HS-5 (cell line): ENCODE measurements around the gene RTP5.
"Not testable (repeated sequence)": the region's sequence is repeated elsewhere in the genome, so short reads cannot be mapped to it uniquely, and the experiment has no call there.

Experiments used
- DNase-seq: peaks from one replicate; pipeline ENCODE4 v3.0.0-alpha.2; 2012; ENCODE audit warnings: low read depth

The RTP5 gene

DNA sequence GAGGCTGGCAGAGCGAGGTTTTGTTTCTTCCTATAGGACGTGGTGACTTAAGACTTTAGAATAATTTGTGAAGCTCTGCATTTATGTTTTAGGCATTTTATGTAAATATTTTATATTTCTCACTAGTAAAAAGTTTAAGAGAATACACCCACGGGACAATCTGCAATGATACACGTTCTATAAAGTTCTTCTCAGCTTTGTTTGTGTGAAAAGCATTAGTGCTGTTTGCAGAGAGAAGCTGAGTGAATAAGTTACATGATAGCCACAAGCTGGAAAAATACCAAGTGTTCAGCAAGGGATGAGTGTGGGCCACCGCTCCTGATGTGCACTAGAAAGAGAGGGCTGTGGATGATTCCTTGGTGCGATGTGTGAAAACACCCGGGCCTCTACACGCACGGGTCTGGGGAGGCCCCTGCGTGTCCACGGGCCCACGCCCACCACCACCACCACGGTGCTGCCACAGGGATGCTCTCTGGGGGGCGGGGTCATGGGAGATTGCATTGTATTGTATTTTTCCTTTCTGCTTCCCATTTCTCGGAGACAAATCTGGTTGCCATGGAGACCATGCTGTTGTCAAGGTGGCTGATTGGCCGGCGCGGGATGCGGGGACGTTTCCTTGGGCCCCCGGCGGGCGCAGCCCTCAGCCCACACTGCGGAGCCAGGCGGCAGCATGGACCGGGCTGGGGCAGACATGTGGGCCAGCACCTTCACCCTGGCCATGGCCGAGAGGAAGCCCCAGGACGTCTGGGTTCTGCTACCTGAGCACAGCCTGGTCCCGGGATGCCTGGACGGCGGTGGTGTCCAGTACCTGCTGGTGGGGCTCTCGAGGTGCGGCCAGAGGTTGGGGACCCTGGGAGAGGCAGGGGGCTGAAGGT lies at the start of gene RTP5:
Gene RTP5 (plus strand): TSS at position 643 of the 875 bp plus-strand sequence. CDS start 28 bp downstream, at position 671.
- no peak for DNase-seq

GRCh38 chr2:241819947-241820624 lies 49.4 kb upstream of the RTP5 start:
- DNase-seq: not testable (repeated sequence)

DNA sequence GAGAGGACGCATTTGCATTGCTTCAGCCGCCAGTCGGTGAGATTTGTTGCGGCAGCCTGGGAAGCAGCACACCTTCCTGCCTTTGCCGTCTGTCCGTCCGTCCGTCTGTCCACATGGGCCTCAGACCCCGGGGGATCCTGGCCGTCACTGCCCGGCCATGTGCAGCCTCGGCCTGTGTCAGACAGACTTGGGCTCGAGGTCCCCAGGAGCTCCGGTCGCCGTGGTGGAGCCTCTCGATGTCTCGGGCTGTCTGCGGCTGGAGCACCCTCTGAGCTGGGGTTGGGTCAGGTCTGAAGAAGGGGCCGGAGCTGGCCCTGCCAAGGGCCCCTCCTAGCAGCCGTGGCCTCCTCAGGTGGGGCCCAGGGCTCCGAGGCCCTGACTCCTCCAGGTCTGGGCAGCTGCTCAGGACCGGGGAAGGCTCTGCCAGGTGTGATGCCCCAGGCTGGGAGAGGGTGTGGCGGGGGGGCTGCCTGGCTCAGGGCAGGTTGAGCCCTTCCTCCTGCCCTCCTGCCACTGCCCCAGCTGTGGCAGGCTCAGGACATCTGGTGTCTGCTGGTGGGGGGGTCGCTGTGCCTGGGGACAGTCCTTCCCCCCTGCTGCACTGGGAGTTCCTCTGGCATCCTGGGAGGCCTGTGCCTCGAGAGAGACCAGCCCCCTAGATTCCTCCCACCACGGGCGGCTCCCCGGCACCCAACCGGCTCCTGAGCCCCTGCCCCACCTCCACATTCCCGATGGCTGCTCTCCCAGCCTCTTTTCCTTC lies 48.7 kb upstream of the RTP5 start:
- DNase-seq: no peak

DNA sequence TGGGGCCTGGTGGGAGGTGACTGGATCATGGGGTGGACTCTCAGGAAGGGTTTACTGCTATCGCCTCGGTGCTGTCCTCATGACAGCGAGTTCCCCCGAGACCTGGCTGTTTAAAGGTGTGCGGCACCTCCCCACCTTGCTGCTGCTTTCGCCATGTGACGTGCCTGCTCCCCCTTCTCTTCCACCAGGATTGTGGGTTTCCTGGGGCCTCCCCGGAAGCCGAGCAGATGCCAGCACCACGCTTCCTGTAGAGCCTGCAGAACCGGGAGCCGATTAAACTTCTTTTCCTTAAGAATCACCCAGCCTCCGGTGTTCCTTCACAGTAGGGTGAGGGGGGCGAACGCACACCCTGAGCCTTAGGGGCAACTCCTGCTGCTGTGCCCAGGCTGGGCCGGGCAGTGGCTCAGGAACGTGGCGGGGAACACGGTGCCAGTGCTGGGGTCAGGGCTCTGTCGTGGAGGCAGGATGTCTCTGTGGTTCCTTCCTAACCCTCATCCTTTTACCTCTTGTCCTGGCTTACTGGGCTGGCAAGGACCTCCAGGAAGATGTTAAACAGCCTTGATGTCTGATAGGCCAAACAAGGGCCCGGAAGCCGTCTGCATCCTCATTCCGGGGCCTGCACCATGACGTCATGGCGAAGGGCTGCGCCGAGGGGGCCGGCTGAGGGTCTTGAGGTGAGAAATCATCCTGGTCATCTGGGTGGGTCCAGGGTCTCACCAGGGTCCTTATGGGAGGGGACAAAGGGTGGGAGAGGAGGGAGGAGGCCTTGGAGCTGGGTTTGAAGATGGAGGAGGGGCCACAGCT lies 47.9 kb upstream of the RTP5 start:
- DNase-seq: no peak

GRCh38 chr2:241822264-241822623 lies 47.3 kb upstream of the RTP5 start:
- DNase-seq: no peak

- DNase-seq: not testable (repeated sequence)
These were observed 45.7 kb upstream of the RTP5 start for GRCh38 chr2:241823531-241824437.

GRCh38 chr2:241827394-241827793 lies 42.1 kb upstream of the RTP5 start:
- DNase-seq: no peak

- DNase-seq: peak; percentile 4
These were observed 36.3 kb upstream of the RTP5 start for GRCh38 chr2:241833101-241833663.

GRCh38 chr2:241833756-241834526 lies 35.6 kb upstream of the RTP5 start:
- not testable (repeated sequence) for DNase-seq

- DNase-seq: no peak
These were observed 34.9 kb upstream of the RTP5 start for GRCh38 chr2:241834527-241835210.

- no peak for DNase-seq
These were observed 33.9 kb upstream of the RTP5 start for GRCh38 chr2:241835611-241836010.

DNA sequence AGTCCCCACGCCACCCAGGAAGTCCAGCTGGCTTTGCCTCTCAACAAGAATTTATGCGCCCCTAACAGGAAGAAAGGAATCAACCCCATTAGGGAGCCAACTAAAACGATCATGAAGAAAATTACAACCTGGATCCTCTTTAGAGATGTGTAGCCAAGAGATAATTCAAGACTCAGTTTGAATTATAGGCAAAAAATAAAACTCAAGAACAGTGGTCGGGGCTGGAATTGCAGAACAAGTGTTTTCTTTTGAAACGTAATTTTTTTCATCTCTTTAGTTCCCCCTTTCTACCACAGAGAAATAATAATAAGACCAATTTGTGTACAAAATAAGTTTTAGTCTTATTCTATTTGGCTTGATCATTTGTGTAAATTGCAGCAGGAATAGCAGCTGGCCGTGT lies 33.2 kb upstream of the RTP5 start:
- no peak for DNase-seq

- no peak for DNase-seq
These were observed 32.1 kb upstream of the RTP5 start for GRCh38 chr2:241837197-241837965.

- DNase-seq: no peak
These were observed 28.1 kb upstream of the RTP5 start for GRCh38 chr2:241841181-241842066.

DNA sequence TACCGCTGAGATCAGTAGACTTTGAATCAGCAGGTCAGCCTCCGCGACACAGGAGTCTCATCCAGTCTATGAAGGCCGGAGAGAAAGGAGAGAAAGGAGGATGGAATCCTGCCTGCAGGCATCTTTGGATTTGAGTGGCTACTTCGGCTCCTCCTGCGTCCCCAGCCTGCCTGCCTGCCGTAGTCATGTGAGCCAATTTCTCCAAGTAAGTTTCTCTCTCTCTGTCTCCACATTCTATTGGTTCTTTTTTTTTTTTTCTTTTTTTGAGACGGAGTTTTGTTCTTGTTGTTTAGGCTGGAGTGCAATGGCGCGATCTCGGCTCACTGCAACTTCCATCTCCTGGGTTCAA lies 27.5 kb upstream of the RTP5 start:
- no peak for DNase-seq

GRCh38 chr2:241842620-241843211 lies 26.8 kb upstream of the RTP5 start:
- DNase-seq: no peak
